H9 (cell line): ENCODE results near the gene NRG2. TPM values are rescaled to one million over a fixed set of nuclear protein-coding genes. Genes with fewer than 3 reads are reported as not detected.

Experiments
- DNase-seq: peaks from one replicate; pipeline ENCODE4 v3.0.0-alpha.2; 2017
- H2AFZ ChIP-seq: one replicate; pipeline ENCODE4 v1.6.1; 2013; ENCODE audit warnings: mild to moderate bottlenecking, low read length, control low read depth, moderate library complexity
- H2AK5ac ChIP-seq: 2 replicates; pipeline ENCODE4 v1.6.1; 2013; ENCODE audit warnings: low read length, control low read depth, mixed read lengths; ENCODE audit not compliant: insufficient read length
- H2BK120ac ChIP-seq: one replicate; pipeline ENCODE4 v1.6.1; 2013; ENCODE audit warnings: low read depth, mild to moderate bottlenecking, low read length, control low read depth, inconsistent platforms; ENCODE audit not compliant: poor library complexity, severe bottlenecking
- H2BK12ac ChIP-seq: 2 replicates; pipeline ENCODE4 v1.6.1; 2013; ENCODE audit warnings: low read length, control low read depth, mixed read lengths, low read depth; ENCODE audit not compliant: insufficient read length
- H2BK15ac ChIP-seq: 2 replicates; pipeline ENCODE4 v1.6.1; 2013; ENCODE audit warnings: low read depth, low read length, control low read depth
- H2BK20ac ChIP-seq: one replicate; pipeline ENCODE4 v1.6.1; 2013; ENCODE audit warnings: low read depth, mild to moderate bottlenecking, low read length, control low read depth, inconsistent platforms; ENCODE audit not compliant: poor library complexity, severe bottlenecking
- H2BK5ac ChIP-seq: 2 replicates; pipeline ENCODE4 v1.6.1; 2013; ENCODE audit warnings: low read length, control low read depth, mixed read lengths; ENCODE audit not compliant: insufficient read length
- H3K14ac ChIP-seq: 2 replicates; pipeline ENCODE4 v1.6.1; 2013; ENCODE audit warnings: low read length, control low read depth; ENCODE audit not compliant: insufficient read depth
- H3K18ac ChIP-seq: 2 replicates; pipeline ENCODE4 v1.6.1; 2013; ENCODE audit warnings: low read depth, mild to moderate bottlenecking, mixed read lengths, low read length, control low read depth; ENCODE audit not compliant: insufficient read length
- H3K23ac ChIP-seq: 2 replicates; pipeline ENCODE4 v1.6.1; 2013; ENCODE audit warnings: low read length, control low read depth, mixed read lengths, low read depth; ENCODE audit not compliant: insufficient read length
- H3K23me2 ChIP-seq: 2 replicates; pipeline ENCODE4 v1.6.1; 2013; ENCODE audit warnings: low read depth, mild to moderate bottlenecking, mixed read lengths, low read length, control low read depth; ENCODE audit not compliant: insufficient read length, poor library complexity, severe bottlenecking
- H3K27ac ChIP-seq: 2 replicates; pipeline ENCODE4 v1.5.1; 2013; ENCODE audit warnings: low read length, control low read depth, mixed read lengths, low read depth; ENCODE audit not compliant: insufficient read length
- H3K27me3 ChIP-seq: 2 replicates; pipeline ENCODE4 v1.6.1; 2013; ENCODE audit warnings: low read length, control low read depth, inconsistent platforms; ENCODE audit not compliant: insufficient read depth
- H3K4ac ChIP-seq: 2 replicates; pipeline ENCODE4 v1.6.1; 2013; ENCODE audit warnings: low read depth, mild to moderate bottlenecking, control low read depth, inconsistent platforms, low read length, moderate library complexity
- H3K4me1 ChIP-seq: 2 replicates; pipeline ENCODE4 v1.6.1; 2013; ENCODE audit warnings: low read length, control low read depth, inconsistent platforms; ENCODE audit not compliant: insufficient read depth
- H3K4me2 ChIP-seq: 2 replicates; pipeline ENCODE4 v1.6.1; 2013; ENCODE audit warnings: low read length, control low read depth, mixed read lengths; ENCODE audit not compliant: insufficient read length, insufficient read depth
- H3K56ac ChIP-seq: 2 replicates; pipeline ENCODE4 v1.6.1; 2013; ENCODE audit warnings: low read depth, mild to moderate bottlenecking, mixed read lengths, low read length, control low read depth; ENCODE audit not compliant: insufficient read length
- H3K79me1 ChIP-seq: 2 replicates; pipeline ENCODE4 v1.6.1; 2013; ENCODE audit warnings: low read depth, mild to moderate bottlenecking, moderate library complexity, low read length, control low read depth, inconsistent platforms; ENCODE audit not compliant: insufficient read depth, poor library complexity, severe bottlenecking
- H3K79me2 ChIP-seq: 2 replicates; pipeline ENCODE4 v1.6.1; 2013; ENCODE audit warnings: low read length, control low read depth, inconsistent platforms; ENCODE audit not compliant: insufficient read depth
- H3K9ac ChIP-seq: 2 replicates; pipeline ENCODE4 v1.6.1; 2013; ENCODE audit warnings: low read length, control low read depth, mixed read lengths; ENCODE audit not compliant: insufficient read length; ENCODE audit errors: extremely low read depth
- H3K9me3 ChIP-seq: one replicate; pipeline ENCODE4 v1.6.1; 2013; ENCODE audit warnings: low read depth, low read length, inconsistent platforms; ENCODE audit not compliant: control insufficient read depth
- H3T11ph ChIP-seq: one replicate; pipeline ENCODE4 v1.6.1; 2013; ENCODE audit warnings: mild to moderate bottlenecking, low read length, control low read depth, inconsistent platforms
- H4K20me1 ChIP-seq: one replicate; pipeline ENCODE4 v1.6.1; 2013; ENCODE audit not compliant: control insufficient read depth, insufficient read length, insufficient read depth
- H4K5ac ChIP-seq: 2 replicates; pipeline ENCODE4 v1.6.1; 2013; ENCODE audit warnings: low read depth, mild to moderate bottlenecking, mixed read lengths, low read length, control low read depth; ENCODE audit not compliant: insufficient read length
- H4K8ac ChIP-seq: replicated peaks from 2 replicates; pipeline ENCODE4 v1.6.1; 2013; ENCODE audit warnings: low read length, control low read depth, mixed read lengths, low read depth; ENCODE audit not compliant: insufficient read length
- H4K91ac ChIP-seq: 2 replicates; pipeline ENCODE4 v1.6.1; 2013; ENCODE audit warnings: low read depth, mild to moderate bottlenecking, moderate library complexity, mixed read lengths, low read length, control low read depth; ENCODE audit not compliant: insufficient read length
- H3K27ac Mint-ChIP-seq, 3 experiments: 2 replicates in 2 of 3; 3 replicates in 1 of 3; pipeline ENCODE4 v1.8.0; 2020 to 2021; ENCODE audit warnings: mixed read lengths in 3 of 3, mild to moderate bottlenecking in 1 of 3, moderate library complexity in 1 of 3
- H3K27me3 Mint-ChIP-seq: 2 replicates; pipeline ENCODE4 v1.8.0; 2021; ENCODE audit warnings: low read depth, mild to moderate bottlenecking, moderate library complexity, mixed read lengths
- H3K36me3 Mint-ChIP-seq, 3 experiments: 2 replicates in 2 of 3; 3 replicates in 1 of 3; pipeline ENCODE4 v1.8.0; 2020 to 2021; ENCODE audit warnings: low read depth in 3 of 3, mixed read lengths in 3 of 3; ENCODE audit not compliant: insufficient read depth in 1 of 3
- H3K4me1 Mint-ChIP-seq, 2 experiments: 2 replicates each; pipeline ENCODE4 v1.8.0; 2020; ENCODE audit warnings: mixed read lengths in 2 of 2
- H3K4me3 Mint-ChIP-seq, 2 experiments: 2 replicates in 1 of 2; 3 replicates in 1 of 2; pipeline ENCODE4 v1.8.0; 2020 to 2021; ENCODE audit warnings: mild to moderate bottlenecking in 2 of 2, mixed read lengths in 2 of 2, moderate library complexity in 1 of 2
- H3K9me3 Mint-ChIP-seq, 2 experiments: 2 replicates in 1 of 2; 3 replicates in 1 of 2; pipeline ENCODE4 v1.8.0; 2020; ENCODE audit warnings: mild to moderate bottlenecking in 2 of 2, mixed read lengths in 2 of 2, moderate library complexity in 1 of 2
- WGBS: extraction: QIAGEN DNeasy Blood & Tissue Kit; methylation state at CpG from one replicate; pipeline ENCODE4 v1.1.7; 2013; ENCODE audit warnings: missing lambda C conversion rate, low lambda C conversion rate, mixed read lengths; ENCODE audit not compliant: insufficient read length; ENCODE audit errors: extremely low coverage; 5-methylcytosine and 5-hydroxymethylcytosine counted together
- total RNA-seq: library from RNA; stranded (reverse); gene quantifications from 2 replicates; pipeline ENCODE4 v1.2.1, GENCODE V29; 2021
- TF ChIP-seq, protein P1 (sequence below): fragments of 200-600 bp; sonication (generic); conservative IDR thresholded peaks from 3 replicates; pipeline ENCODE4 v1.8.0; 2021; ENCODE audit warnings: antibody characterized with exemption, mild to moderate bottlenecking

Gene NRG2
- total RNA-seq, 1 experiment from 2014 or later, result not detected

DNA sequence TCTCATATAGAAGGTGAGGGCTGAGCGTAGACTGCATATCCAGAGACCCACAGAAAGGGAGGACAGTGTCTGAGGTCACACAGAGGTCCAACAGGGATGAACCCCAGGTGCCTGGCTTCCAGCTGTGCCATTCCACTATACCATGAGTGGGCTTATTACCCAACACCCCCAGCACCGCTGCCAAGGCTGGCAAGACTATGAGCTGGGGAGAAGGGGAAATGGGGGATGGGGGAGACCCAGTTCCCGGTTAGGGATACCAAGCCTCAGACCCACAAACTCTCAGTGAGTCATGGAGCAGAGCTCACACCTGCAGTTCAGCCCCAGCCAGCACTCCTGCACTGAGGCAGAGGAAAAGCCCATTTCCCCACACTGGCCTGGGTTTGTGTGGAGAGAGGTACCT lies 141.1 kb downstream of the NRG2 start:
- DNase-seq, result no peak
- H3K14ac ChIP-seq, result no peak overlapping the region
- WGBS, result no CpG with 5 or more reads among the region's 3 CpGs
- TF ChIP-seq, protein P1, sequence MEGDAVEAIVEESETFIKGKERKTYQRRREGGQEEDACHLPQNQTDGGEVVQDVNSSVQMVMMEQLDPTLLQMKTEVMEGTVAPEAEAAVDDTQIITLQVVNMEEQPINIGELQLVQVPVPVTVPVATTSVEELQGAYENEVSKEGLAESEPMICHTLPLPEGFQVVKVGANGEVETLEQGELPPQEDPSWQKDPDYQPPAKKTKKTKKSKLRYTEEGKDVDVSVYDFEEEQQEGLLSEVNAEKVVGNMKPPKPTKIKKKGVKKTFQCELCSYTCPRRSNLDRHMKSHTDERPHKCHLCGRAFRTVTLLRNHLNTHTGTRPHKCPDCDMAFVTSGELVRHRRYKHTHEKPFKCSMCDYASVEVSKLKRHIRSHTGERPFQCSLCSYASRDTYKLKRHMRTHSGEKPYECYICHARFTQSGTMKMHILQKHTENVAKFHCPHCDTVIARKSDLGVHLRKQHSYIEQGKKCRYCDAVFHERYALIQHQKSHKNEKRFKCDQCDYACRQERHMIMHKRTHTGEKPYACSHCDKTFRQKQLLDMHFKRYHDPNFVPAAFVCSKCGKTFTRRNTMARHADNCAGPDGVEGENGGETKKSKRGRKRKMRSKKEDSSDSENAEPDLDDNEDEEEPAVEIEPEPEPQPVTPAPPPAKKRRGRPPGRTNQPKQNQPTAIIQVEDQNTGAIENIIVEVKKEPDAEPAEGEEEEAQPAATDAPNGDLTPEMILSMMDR, result no peak; the same call in 2 of the 3 replicates
- H3K9ac ChIP-seq, result no peak overlapping the region
- no peak overlapping the region for H2AFZ ChIP-seq
- no peak overlapping the region for H3K4ac ChIP-seq
- no peak overlapping the region for H4K8ac ChIP-seq
- no peaks in the 10 kb centered on the region for H3K4me1 ChIP-seq
- no peak overlapping the region for H3K4me3 Mint-ChIP-seq
- H3K23me2 ChIP-seq, result peaks cover 14% of the 10 kb centered on the region
- H3K56ac ChIP-seq, result no peak overlapping the region
- H3K9me3 Mint-ChIP-seq, result no peaks in the 10 kb centered on the region; a peak in 1 of 5 replicates
- peaks cover 48% of the 10 kb centered on the region for H3K27me3 ChIP-seq
- H3K27ac Mint-ChIP-seq, result no peak overlapping the region
- H2BK20ac ChIP-seq, result no peak overlapping the region
- no peak overlapping the region for H4K5ac ChIP-seq
- H3K27ac ChIP-seq, result no peak overlapping the region
- no peak overlapping the region for H4K91ac ChIP-seq
- H3K9me3 ChIP-seq, result no peaks in the 10 kb centered on the region
- H2BK15ac ChIP-seq, result no peak overlapping the region
- no peak overlapping the region for H2AK5ac ChIP-seq
- no peak overlapping the region for H2BK12ac ChIP-seq
- no peaks in the 10 kb centered on the region for H3K79me1 ChIP-seq
- H3K27me3 Mint-ChIP-seq, result peaks cover 72% of the 10 kb centered on the region
- H3K4me2 ChIP-seq, result no peak overlapping the region
- no peaks in the 10 kb centered on the region; a peak in 1 of 7 replicates for H3K36me3 Mint-ChIP-seq
- H3K23ac ChIP-seq, result no peak overlapping the region
- H3K79me2 ChIP-seq, result no peaks in the 10 kb centered on the region
- no peaks in the 10 kb centered on the region for H4K20me1 ChIP-seq
- H2BK5ac ChIP-seq, result no peak overlapping the region
- H3T11ph ChIP-seq, result no peak overlapping the region
- no peak overlapping the region for H3K18ac ChIP-seq
- H3K4me1 Mint-ChIP-seq, result peaks cover 7 to 13% of the 10 kb centered on the region in 2 experiments
- no peak overlapping the region for H2BK120ac ChIP-seq
